ENCODE results near the gene UBAP2L.

Gene UBAP2L

DNA sequence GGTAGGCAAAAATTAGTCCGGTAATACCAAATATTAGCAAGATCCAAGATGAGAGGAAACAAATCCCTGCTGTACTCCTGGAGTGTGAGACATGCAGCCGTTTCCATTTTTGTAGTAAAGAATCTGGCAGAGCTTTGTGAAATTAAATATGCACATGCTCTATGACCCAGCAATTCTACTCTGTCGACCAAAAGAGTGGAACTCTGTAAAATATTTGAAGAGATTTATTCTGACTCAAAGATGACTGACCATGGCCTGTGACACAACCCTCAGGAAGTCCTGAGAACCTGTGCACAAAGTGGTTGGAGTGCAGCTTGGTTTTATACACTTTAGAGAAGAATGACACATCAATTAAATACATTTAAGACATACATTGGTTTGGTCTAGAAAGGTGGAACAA lies 67.9 kb downstream of the UBAP2L start:
- TF ChIP-seq SIN3A (IDR thresholded peaks at IDR 0.05; ENCODE audit: borderline replicate concordance, insufficient read depth, low read length) (no peak), TAF1 (IDR thresholded peaks at IDR 0.05; ENCODE audit: borderline replicate concordance, insufficient read depth, low read length) (no peak), FOXP2 (optimal IDR thresholded peaks at IDR 0.05; ENCODE audit: borderline replicate concordance, extremely low read depth, extremely low read length, insufficient read depth) (no peak), POLR2AphosphoS5 (IDR thresholded peaks at IDR 0.05; ENCODE audit: low read depth, low read length) (no peak)
- TF ChIP-seq, protein P1, sequence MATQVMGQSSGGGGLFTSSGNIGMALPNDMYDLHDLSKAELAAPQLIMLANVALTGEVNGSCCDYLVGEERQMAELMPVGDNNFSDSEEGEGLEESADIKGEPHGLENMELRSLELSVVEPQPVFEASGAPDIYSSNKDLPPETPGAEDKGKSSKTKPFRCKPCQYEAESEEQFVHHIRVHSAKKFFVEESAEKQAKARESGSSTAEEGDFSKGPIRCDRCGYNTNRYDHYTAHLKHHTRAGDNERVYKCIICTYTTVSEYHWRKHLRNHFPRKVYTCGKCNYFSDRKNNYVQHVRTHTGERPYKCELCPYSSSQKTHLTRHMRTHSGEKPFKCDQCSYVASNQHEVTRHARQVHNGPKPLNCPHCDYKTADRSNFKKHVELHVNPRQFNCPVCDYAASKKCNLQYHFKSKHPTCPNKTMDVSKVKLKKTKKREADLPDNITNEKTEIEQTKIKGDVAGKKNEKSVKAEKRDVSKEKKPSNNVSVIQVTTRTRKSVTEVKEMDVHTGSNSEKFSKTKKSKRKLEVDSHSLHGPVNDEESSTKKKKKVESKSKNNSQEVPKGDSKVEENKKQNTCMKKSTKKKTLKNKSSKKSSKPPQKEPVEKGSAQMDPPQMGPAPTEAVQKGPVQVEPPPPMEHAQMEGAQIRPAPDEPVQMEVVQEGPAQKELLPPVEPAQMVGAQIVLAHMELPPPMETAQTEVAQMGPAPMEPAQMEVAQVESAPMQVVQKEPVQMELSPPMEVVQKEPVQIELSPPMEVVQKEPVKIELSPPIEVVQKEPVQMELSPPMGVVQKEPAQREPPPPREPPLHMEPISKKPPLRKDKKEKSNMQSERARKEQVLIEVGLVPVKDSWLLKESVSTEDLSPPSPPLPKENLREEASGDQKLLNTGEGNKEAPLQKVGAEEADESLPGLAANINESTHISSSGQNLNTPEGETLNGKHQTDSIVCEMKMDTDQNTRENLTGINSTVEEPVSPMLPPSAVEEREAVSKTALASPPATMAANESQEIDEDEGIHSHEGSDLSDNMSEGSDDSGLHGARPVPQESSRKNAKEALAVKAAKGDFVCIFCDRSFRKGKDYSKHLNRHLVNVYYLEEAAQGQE (IDR thresholded peaks at IDR 0.05; ENCODE audit: insufficient read depth in 1 of 2, low read depth in 2 of 2, low read length in 2 of 2): no peak

DNA sequence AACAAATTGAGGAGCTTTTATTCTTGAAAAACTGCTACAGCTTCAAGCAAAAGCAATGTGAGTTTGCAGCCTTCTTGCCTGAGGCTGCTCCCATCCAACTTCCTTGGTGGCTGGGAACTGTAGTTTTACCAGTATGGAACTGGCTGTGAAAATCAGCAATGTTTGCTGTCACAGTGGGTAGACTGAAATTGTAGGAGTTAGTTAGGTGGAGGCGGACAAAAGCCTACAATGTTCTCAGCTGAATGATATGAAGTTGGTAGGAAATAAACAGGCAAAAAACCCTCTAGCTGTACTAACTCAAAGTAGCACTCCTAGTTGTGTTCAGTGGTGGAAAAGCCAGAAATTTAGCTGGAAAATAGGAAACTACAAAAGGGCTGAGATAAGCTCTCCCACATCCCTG lies 70.2 kb downstream of the UBAP2L start:
- no peak for TF ChIP-seq FOXP2 (optimal IDR thresholded peaks at IDR 0.05; ENCODE audit: borderline replicate concordance, extremely low read depth, extremely low read length, insufficient read depth)
- no peak for TF ChIP-seq POLR2AphosphoS5 (IDR thresholded peaks at IDR 0.05; ENCODE audit: low read depth, low read length)
- TF ChIP-seq, protein P1 (IDR thresholded peaks at IDR 0.05; ENCODE audit: insufficient read depth in 1 of 2, low read depth in 2 of 2, low read length in 2 of 2): no peak
- no peak for TF ChIP-seq TAF1 (IDR thresholded peaks at IDR 0.05; ENCODE audit: borderline replicate concordance, insufficient read depth, low read length)
- no peak for TF ChIP-seq SIN3A (IDR thresholded peaks at IDR 0.05; ENCODE audit: borderline replicate concordance, insufficient read depth, low read length)

DNA sequence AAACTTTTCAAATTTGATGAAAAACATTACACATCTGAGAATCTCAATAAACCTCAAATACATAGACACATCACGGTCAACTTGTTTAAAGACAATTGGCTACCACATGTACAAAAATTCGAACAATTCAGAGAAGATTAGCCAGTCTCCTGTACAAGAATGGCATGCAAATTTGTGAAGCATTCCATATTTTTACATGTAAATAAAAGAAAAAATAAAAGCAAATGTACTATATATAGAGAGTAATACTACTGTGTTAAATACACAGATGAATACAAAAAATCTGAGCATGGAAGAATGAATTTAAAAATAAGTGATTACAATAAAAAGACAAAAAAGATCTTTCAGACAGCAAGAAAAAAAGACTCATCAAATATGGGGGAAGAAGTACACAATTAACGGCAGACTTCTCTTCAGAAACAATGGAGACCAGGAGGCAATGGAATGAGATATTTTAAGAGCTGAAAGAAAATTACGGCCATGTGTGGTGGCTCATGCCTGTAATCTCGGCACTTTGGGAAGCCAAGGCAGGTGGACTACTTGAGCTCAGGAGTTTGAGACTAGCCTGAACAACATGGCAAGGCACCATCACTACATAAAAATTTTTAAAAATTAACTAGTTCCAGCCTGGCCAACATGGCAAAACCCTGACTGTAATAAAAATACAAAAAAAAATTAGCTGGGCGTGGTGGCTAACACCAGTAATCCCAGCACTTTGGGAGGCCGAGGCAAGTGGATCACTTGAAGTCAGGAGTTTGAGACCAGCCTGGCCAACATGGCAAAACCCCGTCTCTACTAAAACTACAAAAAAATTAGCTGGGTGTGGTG lies 74.9 kb downstream of the UBAP2L start:
- TF ChIP-seq POLR2AphosphoS5 (IDR thresholded peaks at IDR 0.05; ENCODE audit: low read depth, low read length) (no peak), FOXP2 (optimal IDR thresholded peaks at IDR 0.05; ENCODE audit: borderline replicate concordance, extremely low read depth, extremely low read length, insufficient read depth) (no peak), SIN3A (IDR thresholded peaks at IDR 0.05; ENCODE audit: borderline replicate concordance, insufficient read depth, low read length) (no peak), TAF1 (IDR thresholded peaks at IDR 0.05; ENCODE audit: borderline replicate concordance, insufficient read depth, low read length) (no peak)
- TF ChIP-seq, protein P1 (IDR thresholded peaks at IDR 0.05; ENCODE audit: insufficient read depth in 1 of 2, low read depth in 2 of 2, low read length in 2 of 2): no peak

DNA sequence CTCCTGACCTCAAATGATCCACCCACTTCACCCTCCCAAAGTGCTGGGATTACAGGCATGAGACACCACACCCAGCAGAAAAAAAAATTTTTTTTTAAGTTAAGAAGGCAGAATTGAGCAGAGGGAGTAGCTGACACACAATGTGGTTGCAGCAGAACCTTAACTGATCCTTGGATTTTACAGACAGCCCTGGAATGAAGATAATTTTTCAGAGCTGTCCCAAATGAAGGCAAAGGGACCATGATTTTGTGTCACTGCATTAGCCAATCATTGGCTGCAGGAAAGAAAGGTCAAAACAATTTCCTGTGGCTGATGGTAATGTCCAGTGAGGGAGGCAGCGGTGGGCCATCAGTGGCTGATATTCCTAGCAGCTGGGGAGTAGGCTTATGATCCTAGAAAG lies 80.8 kb downstream of the UBAP2L start:
- TF ChIP-seq FOXP2 (optimal IDR thresholded peaks at IDR 0.05; ENCODE audit: borderline replicate concordance, extremely low read depth, extremely low read length, insufficient read depth): no peak
- TF ChIP-seq SIN3A (IDR thresholded peaks at IDR 0.05; ENCODE audit: borderline replicate concordance, insufficient read depth, low read length): no peak
- no peak for TF ChIP-seq TAF1 (IDR thresholded peaks at IDR 0.05; ENCODE audit: borderline replicate concordance, insufficient read depth, low read length)
- TF ChIP-seq POLR2AphosphoS5 (IDR thresholded peaks at IDR 0.05; ENCODE audit: low read depth, low read length): no peak
- TF ChIP-seq, protein P1 (IDR thresholded peaks at IDR 0.05; ENCODE audit: insufficient read depth in 1 of 2, low read depth in 2 of 2, low read length in 2 of 2): no peak

Data from PFSK-1 (cell line).